HCT116 (cell line): ENCODE measurements around the gene ZNF621. TPM values are rescaled to one million over a fixed set of nuclear protein-coding genes. Genes with fewer than 3 reads are reported as not detected.

Experiments
- ATAC-seq: fragments of 200-7000 bp; cut with Tn5 transposase; 2 replicates; pipeline ENCODE4 v1.9.1; 2020; ENCODE audit warnings: mild to moderate bottlenecking, moderate library complexity
- BruUV-seq: library from RNA; stranded (reverse); fragments of 400-500 nt; replicated peaks from 2 replicates; lab custom pipeline; 2021; lab: Mats Ljungman, UMichigan
- CTCF ChIA-PET: fragments of 300-600 bp; sonication (Branson Sonifier 250); formaldehyde crosslinking; loops from one replicate; lab custom pipeline; 2021; ENCODE audit warnings: antibody characterized with exemption; lab: Charles Lee
- POLR2A ChIA-PET: fragments of 300-600, 350-600 bp; sonication (Branson Sonifier 250); formaldehyde crosslinking; loops from one replicate; lab custom pipeline; 2021; ENCODE audit warnings: antibody characterized with exemption; lab: Charles Lee
- RAD21 ChIA-PET, 2 experiments: fragments of 300-600 bp; sonication (Branson Sonifier 250); formaldehyde crosslinking; loops; one replicate each; lab custom pipeline; 2023; ENCODE audit warnings: low total read pairs in 2 of 2; ENCODE audit not compliant: uncharacterized antibody in 2 of 2, unreplicated experiment in 2 of 2, low non-redundant PET in 1 of 2; lab: Charles Lee
- DNase-seq: peaks from one replicate; pipeline ENCODE4 v3.0.0-alpha.2; 2010; ENCODE audit warnings: low read depth, low spot score
- H2AFZ ChIP-seq: fragments of 200-600 bp; shearing (Covaris generic), sonication (generic); 2 replicates; pipeline ENCODE4 v1.6.1; 2017; ENCODE audit warnings: low read depth, mixed run types, mixed read lengths, antibody characterized with exemption, low read length; ENCODE audit not compliant: poor library complexity, severe bottlenecking
- H3K27ac ChIP-seq: 2 replicates; pipeline ENCODE4 v1.5.1; 2012; ENCODE audit warnings: low read depth, low read length
- H3K27me3 ChIP-seq: fragments of 200-600 bp; sonication (generic); 2 replicates; pipeline ENCODE4 v1.6.1; 2016; ENCODE audit warnings: mixed run types, low read length, mixed read lengths; ENCODE audit not compliant: insufficient read depth
- H3K36me3 ChIP-seq, 2 experiments: fragments of 200-500 bp in 1 of 2; fragments of 200-600 bp in 1 of 2; sonication (Bioruptor generic) in 1 of 2; sonication (generic) in 1 of 2; 2 replicates each; pipeline versions ENCODE4 v1.5.1 to v1.6.1; 2014 to 2016; ENCODE audit warnings: low read length in 2 of 2, inconsistent platforms in 1 of 2, mixed read lengths in 1 of 2, mixed run types in 1 of 2; ENCODE audit not compliant: insufficient read depth in 2 of 2, control insufficient read depth in 1 of 2
- H3K4me1 ChIP-seq, 2 experiments: fragments of 200-600 bp in 1 of 2; sonication (generic) in 1 of 2; 2 replicates each; pipeline versions ENCODE4 v1.5.1 to v1.6.1; 2012 to 2017; ENCODE audit warnings: low read length in 2 of 2, inconsistent platforms in 1 of 2, mild to moderate bottlenecking in 1 of 2, mixed read lengths in 1 of 2, mixed run types in 1 of 2, moderate library complexity in 1 of 2; ENCODE audit not compliant: insufficient read depth in 2 of 2, control insufficient read depth in 1 of 2
- H3K4me2 ChIP-seq: fragments of 200-600 bp; sonication (generic); 2 replicates; pipeline ENCODE4 v1.6.1; 2017; ENCODE audit warnings: mixed run types, low read length, mixed read lengths
- H3K4me3 ChIP-seq, 2 experiments: fragments of 200-600 bp in 1 of 2; sonication (generic) in 1 of 2; replicated peaks in 1 of 2; 2 replicates each; pipeline ENCODE4 v1.5.1; 2011 to 2016; ENCODE audit warnings: low read length in 2 of 2, control low read depth in 1 of 2, low read depth in 1 of 2, mild to moderate bottlenecking in 1 of 2, mixed read lengths in 1 of 2, mixed run types in 1 of 2
- H3K79me2 ChIP-seq: fragments of 200-600 bp; sonication (generic); 2 replicates; pipeline ENCODE4 v1.6.1; 2017; ENCODE audit warnings: mild to moderate bottlenecking, mixed run types, low read length, moderate library complexity, mixed read lengths; ENCODE audit not compliant: insufficient read depth
- H3K9ac ChIP-seq: fragments of 200-600 bp; sonication (generic); 2 replicates; pipeline ENCODE4 v1.6.1; 2016; ENCODE audit warnings: low read length, mixed read lengths
- H3K9me2 ChIP-seq: fragments of 200-600 bp; sonication (generic), shearing (Covaris generic); 2 replicates; pipeline ENCODE4 v1.6.1; 2017; ENCODE audit warnings: mixed run types, mild to moderate bottlenecking, moderate library complexity; ENCODE audit not compliant: insufficient read depth
- H3K9me3 ChIP-seq, 2 experiments: fragments of 200-500 bp in 1 of 2; fragments of 200-600 bp in 1 of 2; sonication (Bioruptor generic) in 1 of 2; sonication (generic) in 1 of 2; 2 replicates each; pipeline ENCODE4 v1.6.1; 2014 to 2017; ENCODE audit warnings: low read length in 2 of 2, mixed read lengths in 2 of 2, inconsistent platforms in 1 of 2, low read depth in 1 of 2, mild to moderate bottlenecking in 1 of 2, mixed run types in 1 of 2, moderate library complexity in 1 of 2; ENCODE audit not compliant: control insufficient read depth in 1 of 2, insufficient read depth in 1 of 2
- H4K20me1 ChIP-seq: fragments of 200-600 bp; sonication (generic), shearing (Covaris generic); 2 replicates; pipeline ENCODE4 v1.6.1; 2017; ENCODE audit warnings: mixed run types, mild to moderate bottlenecking, moderate library complexity; ENCODE audit not compliant: insufficient read depth
- ATF3 ChIP-seq: IDR thresholded peaks from 2 replicates; pipeline ENCODE4 v1.6.1; 2012
- CBX3 ChIP-seq: IDR thresholded peaks from 2 replicates; pipeline ENCODE4 v1.6.1; 2012; ENCODE audit warnings: low read depth
- CEBPB ChIP-seq: IDR thresholded peaks from 2 replicates; pipeline ENCODE4 v1.6.1; 2012; ENCODE audit warnings: low read depth
- CTCF ChIP-seq, 3 experiments: fragments of 200-600 bp in 1 of 3; sonication (generic) in 1 of 3; IDR thresholded peaks in 2 of 3; conservative IDR thresholded peaks in 1 of 3; 2 replicates each; pipeline ENCODE4 v1.5.1; 2012 to 2017; ENCODE audit warnings: low read depth in 2 of 3, low read length in 2 of 3, antibody characterized with exemption in 1 of 3, borderline replicate concordance in 1 of 3, control low read depth in 1 of 3, mild to moderate bottlenecking in 1 of 3, mixed read lengths in 1 of 3, mixed run types in 1 of 3, moderate library complexity in 1 of 3; ENCODE audit not compliant: insufficient read depth in 1 of 3
- EZH2 ChIP-seq: fragments of 200-600 bp; sonication (generic); IDR thresholded peaks from 2 replicates; pipeline ENCODE4 v1.6.1; 2017; ENCODE audit warnings: antibody characterized with exemption, mixed run types
- EZH2phosphoT487 ChIP-seq: fragments of 200-600 bp; IDR thresholded peaks from 2 replicates; pipeline ENCODE4 v1.6.1; 2018; ENCODE audit warnings: antibody characterized with exemption, borderline replicate concordance
- FOSL1 ChIP-seq: IDR thresholded peaks from 2 replicates; pipeline ENCODE4 v1.6.1; 2012; ENCODE audit warnings: low read depth
- JUND ChIP-seq: IDR thresholded peaks from 2 replicates; pipeline ENCODE4 v1.6.1; 2012
- POLR2A ChIP-seq: IDR thresholded peaks from 2 replicates; pipeline ENCODE4 v1.7.0; 2011; ENCODE audit warnings: borderline replicate concordance; ENCODE audit not compliant: insufficient read depth, insufficient read length; ENCODE audit errors: extremely low read depth
- POLR2AphosphoS5 ChIP-seq: IDR thresholded peaks from 2 replicates; pipeline ENCODE4 v1.6.1; 2011; ENCODE audit warnings: mild to moderate bottlenecking, low read depth, low read length, moderate library complexity
- RAD21 ChIP-seq: IDR thresholded peaks from 2 replicates; pipeline ENCODE4 v1.6.1; 2012; ENCODE audit warnings: low read depth, mild to moderate bottlenecking
- REST ChIP-seq: IDR thresholded peaks from 2 replicates; pipeline ENCODE4 v1.6.1; 2012; ENCODE audit warnings: low read depth
- SIN3A ChIP-seq: IDR thresholded peaks from 2 replicates; pipeline ENCODE4 v1.6.1; 2012; ENCODE audit warnings: low read depth
- TCF7L2 ChIP-seq: IDR thresholded peaks from 2 replicates; pipeline ENCODE4 v1.7.0; 2011; ENCODE audit warnings: borderline replicate concordance, inconsistent platforms; ENCODE audit not compliant: insufficient read depth, insufficient read length; ENCODE audit errors: extremely low read depth
- ZFX ChIP-seq: fragments of 450-650 bp; IDR thresholded peaks from 2 replicates; pipeline ENCODE4 v1.6.1; 2017
- intact Hi-C: fragments of 100-400 bp; cut with micrococcal nuclease; formaldehyde crosslinking; loops from 2 replicates; pipeline ENCODE4 v1.10.0; 2022
- total RNA-seq: library from RNA; stranded (reverse); gene quantifications from one replicate; pipeline ENCODE4 v1.2.1, GENCODE V29; 2021; ENCODE audit not compliant: unreplicated experiment

ZNF621 gene
- total RNA-seq, 1 experiment from 2014 or later = 23.5 TPM

- TF ChIP-seq SIN3A (peak; percentile 53; the same call in 1 of the 2 replicates), ATF3 (0 out of 2 replicates have a peak, but pooled peaks have one; percentile 31), ZFX (no peak), JUND (peak; percentile 89)
These were observed 19.9 kb upstream of the ZNF621 start (continued) for GRCh38 chr3:40504636-40505430.

- CTCF ChIA-PET = interaction anchor here (0.7 to 1.7 kb wide), 4 partner anchors 13 to 197 kb away, joined by 3 to 5 read pairs (median 4); partner anchors contain the start of genes EIF1B and ZNF621
- H3K27me3 ChIP-seq = no peaks in the 10 kb centered on the region
- ATAC-seq (peak; percentile 88), DNase-seq (peak; percentile 76)
- H2AFZ ChIP-seq = peak within 1 kb of the TSS; percentile 89
- no peaks in the 10 kb centered on the region for H3K9me2 ChIP-seq
- H3K27ac ChIP-seq = peak within 1 kb of the TSS; percentile 73
- intact Hi-C loops = loop anchor here (2.0 kb wide), 2 partner anchors 19 to 29 kb away; partner anchors contain the start of genes ZNF619 and ZNF621
- H3K79me2 ChIP-seq = peaks cover 4% of the 10 kb centered on the region; the same call in 1 of the 2 replicates
- POLR2A ChIA-PET = interaction anchor here (0.9 to 2.3 kb wide), 6 partner anchors 10 to 49 kb away, joined by 3 to 35 read pairs (median 4); partner anchors contain the start of genes RPL14, ZNF619 and ZNF621
- H3K4me2 ChIP-seq = peak within 1 kb of the TSS; percentile 91
- H3K9me3 ChIP-seq = no peaks in the 10 kb centered on the region
- peaks cover 4 to 6% of the 10 kb centered on the region in 2 experiments; a peak in 3 of 4 replicates for H3K36me3 ChIP-seq
- H3K9ac ChIP-seq = peak within 1 kb of the TSS; percentile 75
- H3K4me1 ChIP-seq = peaks cover 11 to 29% of the 10 kb centered on the region in 2 experiments
- peak within 1 kb of the TSS; percentile 79 to 86 for H3K4me3 ChIP-seq
- RAD21 ChIA-PET = interaction anchor here (0.9 to 1.3 kb wide), 2 partner anchors 18 to 19 kb away, joined by 3 to 4 read pairs; partner anchors contain the start of gene ZNF621 (in 1 of the 2)
- H4K20me1 ChIP-seq = no peaks in the 10 kb centered on the region
- BruUV-seq = TSS peak; percentile 93
- TF ChIP-seq EZH2 (no peak), SIN3A (no peak), EZH2phosphoT487 (no peak), RAD21 (peak; percentile 35; the same call in 1 of the 2 replicates), CTCF (IDR thresholded peaks at IDR 0.05 in 2 of 3, conservative IDR thresholded peaks at IDR 0.05 in 1 of 3; ENCODE audit: borderline replicate concordance in 1 of 3, insufficient read depth in 1 of 3, low read depth in 2 of 3, low read length in 2 of 3) (peak in 2 of 3 experiments; percentile 42 to 51; a peak in 4 of 6 replicates), TCF7L2 (peak; percentile 11), CBX3 (no peak), POLR2AphosphoS5 (peak; percentile 85), JUND (no peak), ATF3 (no peak), FOSL1 (no peak), REST (no peak), CEBPB (no peak), POLR2A (peak; percentile 82)
These were observed 18.9 kb upstream of the ZNF621 start, which contains the start of gene ZNF620 for GRCh38 chr3:40505599-40506462. TSS of gene ZNF620 (plus strand) at chr3:40506039. CDS start at chr3:40506353, 314 bp downstream.
